Mucosa of descending colon (tissue), 3 donors: Measurements from ENCODE around the gene CPVL. TPM values are rescaled to one million over a fixed set of nuclear protein-coding genes. Genes with fewer than 3 reads are reported as not detected.

Experiments used
- ATAC-seq: fragments of 200-7000 bp; cut with Tn5 transposase; one replicate; pipeline ENCODE4 v1.9.1; 2020; ENCODE audit warnings: mild to moderate bottlenecking, moderate library complexity
- DNase-seq, 3 donors: peaks; one replicate each; pipeline ENCODE4 v3.0.0-alpha.2; 2020
- H3K36me3 ChIP-seq: fragments of 200-600 bp; one replicate; pipeline ENCODE4 v1.8.0; 2021; ENCODE audit warnings: low read depth, mild to moderate bottlenecking
- H3K4me1 ChIP-seq: fragments of 200-600 bp; one replicate; pipeline ENCODE4 v1.8.0; 2021; ENCODE audit warnings: low read depth, mild to moderate bottlenecking
- H3K4me3 ChIP-seq: fragments of 200-600 bp; one replicate; pipeline ENCODE4 v1.8.0; 2021; ENCODE audit warnings: mild to moderate bottlenecking
- H3K9me3 ChIP-seq: fragments of 200-600 bp; one replicate; pipeline ENCODE4 v1.8.0; 2021; ENCODE audit warnings: mild to moderate bottlenecking
- intact Hi-C, 2 donors: fragments of 100-400 bp; cut with DNase I in 1 of 2; cut with micrococcal nuclease in 1 of 2; formaldehyde crosslinking; loops; one replicate each; pipeline versions ENCODE4 v1.11.0 to v1.11.1; 2022; cut with DNase I, micrococcal nuclease
- total RNA-seq, 3 donors: library from RNA; stranded (reverse); fragmentation: NEBNext Ultra II Directional in 2 of 3; extraction: Animal tissue kit (Norgen Biotek cat#: 25700) in 2 of 3; gene quantifications; one replicate each; pipeline versions ENCODE4 v1.2.1 to v1.2.4, GENCODE V29; 2021 to 2023
- TF ChIP-seq, protein P1 (sequence below): fragments of 200-600 bp; IDR thresholded peaks from one replicate; pipeline ENCODE4 v1.8.0; 2022; ENCODE audit warnings: antibody characterized with exemption, mild to moderate bottlenecking
- donor health status: DM: no; HTN: no; CAD: no; lungs with moderate emphysema.
- donor health status: DM: no; HTN: no; CAD: no.
- donor health status: DM: no; HTN: yes; CAD: no.

The CPVL gene
- total RNA-seq, 3 donors from 2014 or later: 8.1 to 20.0 (median 10.5) TPM

DNA sequence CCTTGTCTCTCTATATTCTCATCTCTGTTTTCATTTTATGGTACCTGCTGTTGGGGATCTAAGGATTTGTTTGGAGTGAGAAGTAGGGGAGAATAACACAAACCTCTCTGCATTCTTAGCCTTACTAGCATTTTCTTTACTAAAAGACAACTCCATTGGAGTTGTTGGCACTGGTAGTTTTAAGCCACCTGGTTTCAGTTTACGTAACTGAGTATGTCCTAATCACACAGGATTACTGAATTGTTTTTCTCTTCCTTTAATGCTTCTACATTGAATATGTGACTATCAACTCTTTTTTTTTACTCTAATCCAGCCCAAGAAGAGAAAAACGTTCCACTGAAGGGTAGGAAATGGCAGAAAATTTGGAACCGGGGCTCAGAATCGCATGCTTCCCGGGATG lies 158.2 kb downstream of the CPVL start:
- TF ChIP-seq, protein P1, sequence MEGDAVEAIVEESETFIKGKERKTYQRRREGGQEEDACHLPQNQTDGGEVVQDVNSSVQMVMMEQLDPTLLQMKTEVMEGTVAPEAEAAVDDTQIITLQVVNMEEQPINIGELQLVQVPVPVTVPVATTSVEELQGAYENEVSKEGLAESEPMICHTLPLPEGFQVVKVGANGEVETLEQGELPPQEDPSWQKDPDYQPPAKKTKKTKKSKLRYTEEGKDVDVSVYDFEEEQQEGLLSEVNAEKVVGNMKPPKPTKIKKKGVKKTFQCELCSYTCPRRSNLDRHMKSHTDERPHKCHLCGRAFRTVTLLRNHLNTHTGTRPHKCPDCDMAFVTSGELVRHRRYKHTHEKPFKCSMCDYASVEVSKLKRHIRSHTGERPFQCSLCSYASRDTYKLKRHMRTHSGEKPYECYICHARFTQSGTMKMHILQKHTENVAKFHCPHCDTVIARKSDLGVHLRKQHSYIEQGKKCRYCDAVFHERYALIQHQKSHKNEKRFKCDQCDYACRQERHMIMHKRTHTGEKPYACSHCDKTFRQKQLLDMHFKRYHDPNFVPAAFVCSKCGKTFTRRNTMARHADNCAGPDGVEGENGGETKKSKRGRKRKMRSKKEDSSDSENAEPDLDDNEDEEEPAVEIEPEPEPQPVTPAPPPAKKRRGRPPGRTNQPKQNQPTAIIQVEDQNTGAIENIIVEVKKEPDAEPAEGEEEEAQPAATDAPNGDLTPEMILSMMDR: no peak
- DNase-seq (no peak), ATAC-seq (no peak)
- H3K4me3 ChIP-seq: no peak overlapping the region
- H3K4me1 ChIP-seq: peaks cover 3% of the 10 kb centered on the region
- H3K36me3 ChIP-seq: no peaks in the 10 kb centered on the region
- intact Hi-C loops: no loop called here
- H3K9me3 ChIP-seq: no peaks in the 10 kb centered on the region

DNA sequence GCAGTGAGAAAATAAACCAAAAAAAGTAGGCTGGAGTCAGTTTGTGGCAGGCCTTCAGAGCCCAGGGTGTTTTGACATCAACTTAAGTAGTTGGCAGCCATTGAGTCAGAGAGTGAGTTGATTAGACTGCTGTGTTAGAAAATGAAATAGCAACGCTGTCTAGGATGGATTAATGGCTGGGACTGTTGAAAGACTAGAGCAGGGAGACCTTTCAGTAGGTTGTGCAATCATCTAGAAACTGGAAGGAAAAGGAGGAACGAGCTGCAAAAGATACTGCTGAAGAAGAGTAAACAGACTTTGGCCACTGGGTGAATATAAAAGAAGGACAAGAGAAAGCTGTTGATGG lies 159.6 kb downstream of the CPVL start:
- intact Hi-C loops: no loop called here
- TF ChIP-seq, protein P1: no peak
- ATAC-seq (peak; percentile 62), DNase-seq (no peak)
- no peak overlapping the region for H3K4me3 ChIP-seq
- no peaks in the 10 kb centered on the region for H3K9me3 ChIP-seq
- H3K36me3 ChIP-seq: no peaks in the 10 kb centered on the region
- H3K4me1 ChIP-seq: peaks cover 3% of the 10 kb centered on the region

DNA sequence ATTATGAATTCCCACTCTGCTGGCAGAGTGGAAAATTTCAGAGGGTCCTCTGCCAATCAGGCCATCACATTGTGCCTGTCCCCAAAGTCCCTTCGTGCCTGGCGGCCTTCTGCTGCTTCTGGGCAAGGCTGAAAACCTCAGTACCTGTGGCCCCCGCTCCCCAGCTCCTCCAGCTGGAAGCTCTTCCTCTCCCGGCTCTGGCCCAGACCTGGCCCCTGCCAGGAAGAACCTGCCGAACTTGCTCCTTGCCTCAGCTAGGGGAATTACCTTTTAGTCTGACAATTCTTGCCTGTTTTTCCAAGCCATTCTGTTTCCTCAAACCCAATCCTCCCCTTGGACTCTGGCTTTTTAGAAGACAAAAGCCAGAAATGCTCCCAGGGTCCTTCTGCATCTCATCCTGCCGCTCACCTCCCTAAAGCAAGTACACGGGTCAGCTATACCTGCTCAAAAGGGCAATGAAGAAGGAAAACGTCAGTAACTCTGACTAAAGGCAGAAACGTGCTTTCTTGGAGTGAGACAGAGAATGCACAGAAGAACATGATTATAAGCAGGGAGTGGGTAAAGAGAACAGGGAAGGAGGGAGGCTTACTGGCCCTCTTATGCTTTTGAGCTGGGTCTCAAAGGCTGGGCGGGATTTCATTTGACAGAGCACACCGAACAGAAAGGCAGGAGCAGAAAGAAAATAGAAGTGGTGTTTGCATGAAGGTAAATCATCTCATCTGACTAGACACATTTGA lies 160.1 kb downstream of the CPVL start:
- Histone ChIP-seq H3K4me1 (peaks cover 3% of the 10 kb centered on the region), H3K4me3 (no peak overlapping the region), H3K9me3 (no peaks in the 10 kb centered on the region), H3K36me3 (no peaks in the 10 kb centered on the region)
- intact Hi-C loops: no loop called here
- TF ChIP-seq, protein P1: no peak
- ATAC-seq: no peak
- DNase-seq: no peak

DNA sequence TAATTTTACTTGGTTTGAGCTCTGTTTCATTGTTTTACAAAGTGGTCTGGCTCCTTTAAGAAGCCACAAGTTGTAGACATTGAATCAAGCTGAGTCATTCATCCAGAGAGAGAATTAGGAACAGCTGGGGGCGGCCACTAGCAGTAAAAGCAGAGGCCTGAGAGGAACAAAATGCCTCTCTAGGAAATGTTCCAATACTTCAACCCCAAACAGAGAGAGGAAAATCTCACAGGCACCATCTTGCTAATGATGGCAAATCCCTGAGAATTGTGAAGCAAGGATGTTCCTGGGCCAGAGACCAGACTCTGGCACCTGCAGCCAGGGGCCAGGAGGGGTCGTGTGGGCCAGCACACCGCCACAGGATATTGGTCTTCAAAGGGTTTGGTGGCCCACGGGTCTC lies 161.7 kb downstream of the CPVL start:
- TF ChIP-seq, protein P1: no peak
- no peaks in the 10 kb centered on the region for H3K9me3 ChIP-seq
- DNase-seq: peak in 1 of 3 donors; percentile 42
- peak; percentile 58 for ATAC-seq
- H3K36me3 ChIP-seq: no peaks in the 10 kb centered on the region
- intact Hi-C loops: no loop called here
- H3K4me3 ChIP-seq: no peak overlapping the region
- peaks cover 3% of the 10 kb centered on the region for H3K4me1 ChIP-seq

DNA sequence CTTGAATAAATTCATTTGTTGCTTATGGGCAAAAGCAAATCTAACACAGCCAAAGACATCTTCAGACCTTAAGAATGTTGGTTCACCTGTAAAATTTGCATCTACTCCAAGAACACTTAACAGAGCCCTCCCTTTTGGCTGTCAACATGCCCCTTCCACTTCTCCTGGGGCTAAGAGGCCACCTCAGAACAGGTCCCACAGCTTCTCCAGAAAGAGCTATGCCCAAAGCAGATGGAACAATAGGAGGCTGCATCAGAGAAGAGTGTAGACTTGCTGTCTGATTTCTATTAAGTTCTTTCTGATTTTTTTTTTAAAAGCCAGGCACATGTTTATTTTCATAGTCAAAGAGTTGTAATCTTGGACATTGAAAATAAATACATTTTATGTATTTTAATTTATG lies 162.1 kb downstream of the CPVL start:
- Histone ChIP-seq H3K36me3 (no peaks in the 10 kb centered on the region), H3K4me3 (no peak overlapping the region), H3K9me3 (no peaks in the 10 kb centered on the region), H3K4me1 (peaks cover 3% of the 10 kb centered on the region)
- DNase-seq (no peak), ATAC-seq (no peak)
- TF ChIP-seq, protein P1: no peak
- intact Hi-C loops: no loop called here
